Raji (cell line): ENCODE data around the gene MAN2A2.
A peak's percentile ranks its signal among the peaks of the same experiment; 100 is the strongest.

Source experiments
- POLR2A ChIP-seq: IDR thresholded peaks from 2 replicates; pipeline ENCODE4 v1.6.1; 2011; ENCODE audit warnings: low read depth, low read length, control low read depth; ENCODE audit not compliant: insufficient read depth

The MAN2A2 gene

GRCh38 chr15:90918835-90919234, 15.7 kb downstream of the MAN2A2 start:
- no peak for TF ChIP-seq POLR2A

- TF ChIP-seq POLR2A = no peak
Measured at GRCh38 chr15:90921887-90922286, 18.8 kb downstream of the MAN2A2 start.

GRCh38 chr15:90924375-90924774, 21.3 kb downstream of the MAN2A2 start:
- TF ChIP-seq POLR2A = no peak

GRCh38 chr15:90929246-90930019, 26.3 kb downstream of the MAN2A2 start:
- no peak for TF ChIP-seq POLR2A

- TF ChIP-seq POLR2A = no peak
Measured at GRCh38 chr15:90930861-90931574, 27.9 kb downstream of the MAN2A2 start.

- no peak for TF ChIP-seq POLR2A
Measured at GRCh38 chr15:90931575-90931827, 28.4 kb downstream of the MAN2A2 start.

- TF ChIP-seq POLR2A = peak; percentile 67
Measured at GRCh38 chr15:90931828-90932659, 28.9 kb downstream of the MAN2A2 start, which contains the start of gene HDDC3. TSS of gene HDDC3 (minus strand) at chr15:90932549. CDS start at chr15:90932540, 9 bp downstream.

- no peak for TF ChIP-seq POLR2A
Measured at GRCh38 chr15:90932660-90932991, 29.5 kb downstream of the MAN2A2 start.

- no peak for TF ChIP-seq POLR2A
Measured at GRCh38 chr15:90933301-90933700, 30.2 kb downstream of the MAN2A2 start.

GRCh38 chr15:90934256-90934948, 31.3 kb downstream of the MAN2A2 start:
- TF ChIP-seq POLR2A = peak; percentile 31; the same call in 1 of the 2 replicates

GRCh38 chr15:90934949-90935751, 32.0 kb downstream of the MAN2A2 start, which contains the start of gene UNC45A:
TSS of gene UNC45A (plus strand) at chr15:90935285. CDS start at chr15:90935325, 40 bp downstream.
- TF ChIP-seq POLR2A = peak; percentile 72

- no peak for TF ChIP-seq POLR2A
Measured at GRCh38 chr15:90936823-90937222, 33.7 kb downstream of the MAN2A2 start.

- no peak for TF ChIP-seq POLR2A
Measured at GRCh38 chr15:90938261-90938660, 35.2 kb downstream of the MAN2A2 start.

- TF ChIP-seq POLR2A = no peak
Measured at GRCh38 chr15:90939756-90940155, 36.7 kb downstream of the MAN2A2 start.
